Gastrocnemius medialis (tissue), 4 donors: ENCODE measurements around the gene RAI1. TPM values are rescaled to one million over a fixed set of nuclear protein-coding genes. Genes with fewer than 3 reads are reported as not detected.

ENCODE experiments used
- ATAC-seq, 2 donors: fragments of 150-250 bp; one replicate each; pipeline ENCODE4 v1.9.1; 2016
- DNase-seq, 2 donors: peaks; one replicate each; pipeline ENCODE4 v3.0.0-alpha.2; 2019
- H3K27ac ChIP-seq, 4 donors: fragments of 200-600 bp; sonication (generic); 1 replicate in 1 of 4; 2 replicates in 3 of 4; pipeline ENCODE4 v1.5.1; 2016 to 2018; ENCODE audit warnings: mild to moderate bottlenecking in 2 of 4, moderate library complexity in 1 of 4
- H3K27me3 ChIP-seq, 3 donors: fragments of 200-600 bp; sonication (generic) in 2 of 3; 1 replicate in 1 of 3; 2 replicates in 2 of 3; pipeline versions ENCODE4 v1.5.1 to v1.6.0; 2016 to 2019; ENCODE audit warnings: mild to moderate bottlenecking in 1 of 3, moderate library complexity in 1 of 3
- H3K36me3 ChIP-seq, 2 donors: fragments of 200-600 bp; sonication (generic) in 1 of 2; one replicate each; pipeline ENCODE4 v1.5.1; 2017 to 2018
- H3K4me1 ChIP-seq, 2 donors: fragments of 200-600 bp; sonication (generic) in 1 of 2; one replicate each; pipeline ENCODE4 v1.5.1; 2016 to 2017; ENCODE audit warnings: mild to moderate bottlenecking in 2 of 2
- H3K4me3 ChIP-seq, 4 donors: fragments of 200-600 bp; sonication (generic) in 3 of 4; 1 replicate in 1 of 4; 2 replicates in 3 of 4; pipeline ENCODE4 v1.5.1; 2016 to 2019; ENCODE audit warnings: mild to moderate bottlenecking in 2 of 4
- H3K9me3 ChIP-seq, 3 donors: fragments of 200-600 bp; sonication (generic) in 2 of 3; 1 replicate in 1 of 3; 2 replicates in 2 of 3; pipeline ENCODE4 v1.5.1; 2016 to 2019
- POLR2A ChIP-seq, 2 donors: fragments of 450-650 bp; IDR thresholded peaks; one replicate each; pipeline ENCODE4 v1.6.1; 2017; ENCODE audit warnings: antibody characterized with exemption in 2 of 2, mild to moderate bottlenecking in 2 of 2, moderate library complexity in 2 of 2
- in situ Hi-C, 4 donors: fragments of 200-750 bp; cut with MboI; loops; one replicate each; pipeline versions ENCODE4 v1.15.0 to v1.8.0; 2017; ENCODE audit warnings: low sequenced_read_pairs in 4 of 4
- intact Hi-C: fragments of 100-400 bp; cut with DNase I; formaldehyde crosslinking; loops from one replicate; pipeline ENCODE4 v1.15.1; 2023; ENCODE audit warnings: low total_unique reads
- total RNA-seq, 4 donors: library from RNA; depleted of rRNA; stranded (reverse); fragments of >200 nt; gene quantifications; one replicate each; pipeline versions ENCODE4 v1.1.0 to v1.2.3, GENCODE V29; 2016
- TF ChIP-seq, protein P1 (sequence below), 5 experiments: fragments of 450-650 bp in 3 of 5; fragments of 200-600 bp in 2 of 5; sonication (generic) in 2 of 5; IDR thresholded peaks in 4 of 5; conservative IDR thresholded peaks in 1 of 5; 1 replicate in 4 of 5; 2 replicates in 1 of 5; pipeline ENCODE4 v1.5.1; 2016 to 2019; ENCODE audit warnings: antibody characterized with exemption in 5 of 5, mild to moderate bottlenecking in 3 of 5, moderate library complexity in 3 of 5

RAI1 gene
- total RNA-seq, 4 donors from 2014 or later: 2.1 to 6.7 (median 4.3) TPM

DNA sequence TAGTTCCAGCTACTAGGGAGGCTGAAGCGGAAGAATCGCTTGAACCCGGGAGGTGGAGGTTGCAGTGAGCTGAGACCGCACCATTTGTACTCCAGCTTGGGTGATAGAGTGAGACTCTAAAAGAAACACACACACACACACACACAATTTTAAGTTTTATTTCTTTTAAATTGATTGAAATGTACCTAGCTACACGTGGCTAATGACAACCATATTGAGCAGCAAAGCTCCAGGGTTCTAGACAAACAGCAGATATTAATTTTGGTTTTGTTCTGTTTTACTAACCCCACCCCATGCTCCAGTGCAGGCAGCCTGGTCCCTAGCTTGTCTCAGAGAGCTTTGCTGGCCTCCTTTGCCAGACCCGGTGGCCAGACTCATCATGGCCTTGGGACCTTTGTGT lies 16.0 kb upstream of the RAI1 start:
- in situ Hi-C loops: no loop called here
- intact Hi-C loops: no loop called here
- Histone ChIP-seq H3K27ac (no peak overlapping the region), H3K36me3 (no peaks in the 10 kb centered on the region), H3K9me3 (no peaks in the 10 kb centered on the region), H3K4me3 (no peak overlapping the region), H3K4me1 (no peaks in the 10 kb centered on the region), H3K27me3 (no peaks in the 10 kb centered on the region)
- DNase-seq (no peak), ATAC-seq (no peak)
- TF ChIP-seq POLR2A (IDR thresholded peaks at IDR 0.05): no peak
- TF ChIP-seq, protein P1, sequence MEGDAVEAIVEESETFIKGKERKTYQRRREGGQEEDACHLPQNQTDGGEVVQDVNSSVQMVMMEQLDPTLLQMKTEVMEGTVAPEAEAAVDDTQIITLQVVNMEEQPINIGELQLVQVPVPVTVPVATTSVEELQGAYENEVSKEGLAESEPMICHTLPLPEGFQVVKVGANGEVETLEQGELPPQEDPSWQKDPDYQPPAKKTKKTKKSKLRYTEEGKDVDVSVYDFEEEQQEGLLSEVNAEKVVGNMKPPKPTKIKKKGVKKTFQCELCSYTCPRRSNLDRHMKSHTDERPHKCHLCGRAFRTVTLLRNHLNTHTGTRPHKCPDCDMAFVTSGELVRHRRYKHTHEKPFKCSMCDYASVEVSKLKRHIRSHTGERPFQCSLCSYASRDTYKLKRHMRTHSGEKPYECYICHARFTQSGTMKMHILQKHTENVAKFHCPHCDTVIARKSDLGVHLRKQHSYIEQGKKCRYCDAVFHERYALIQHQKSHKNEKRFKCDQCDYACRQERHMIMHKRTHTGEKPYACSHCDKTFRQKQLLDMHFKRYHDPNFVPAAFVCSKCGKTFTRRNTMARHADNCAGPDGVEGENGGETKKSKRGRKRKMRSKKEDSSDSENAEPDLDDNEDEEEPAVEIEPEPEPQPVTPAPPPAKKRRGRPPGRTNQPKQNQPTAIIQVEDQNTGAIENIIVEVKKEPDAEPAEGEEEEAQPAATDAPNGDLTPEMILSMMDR (IDR thresholded peaks at IDR 0.05 in 4 of 5, conservative IDR thresholded peaks at IDR 0.05 in 1 of 5): no peak

DNA sequence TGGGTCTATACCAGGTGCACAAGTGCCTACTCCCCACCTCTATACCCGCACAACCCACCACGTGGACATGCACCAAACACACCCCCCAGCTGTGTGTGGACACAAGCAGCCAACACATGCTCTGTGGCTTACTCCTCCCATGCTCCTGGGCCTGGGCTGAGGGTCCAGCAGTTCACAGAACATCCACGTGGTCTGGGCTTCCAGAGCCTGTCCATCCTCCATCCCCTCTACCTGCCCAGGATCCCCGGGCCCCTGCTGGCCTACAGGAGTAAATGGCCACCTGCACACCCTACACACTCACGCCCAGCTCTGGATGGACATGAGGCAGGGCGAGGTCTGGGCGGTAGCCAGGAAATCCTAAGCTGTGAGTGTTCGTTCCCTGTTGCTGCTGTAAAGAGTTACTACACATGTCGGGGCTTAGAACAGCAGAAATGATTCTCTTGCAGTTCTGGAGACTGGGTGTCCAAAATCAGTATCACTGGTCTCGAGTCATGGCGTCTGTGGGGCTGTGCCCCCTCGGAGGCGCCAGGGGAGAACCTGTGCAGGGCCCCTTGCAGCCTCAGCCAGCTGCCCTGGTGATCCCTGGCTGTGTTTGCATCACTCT lies 15.0 kb upstream of the RAI1 start:
- Histone ChIP-seq H3K27me3 (no peaks in the 10 kb centered on the region), H3K27ac (no peak overlapping the region), H3K36me3 (no peaks in the 10 kb centered on the region), H3K9me3 (no peaks in the 10 kb centered on the region), H3K4me1 (no peaks in the 10 kb centered on the region), H3K4me3 (no peak overlapping the region)
- intact Hi-C loops (no loop called here), in situ Hi-C loops (no loop called here)
- no peak for ATAC-seq
- DNase-seq: no peak
- TF ChIP-seq, protein P1 (IDR thresholded peaks at IDR 0.05 in 4 of 5, conservative IDR thresholded peaks at IDR 0.05 in 1 of 5): no peak
- no peak for TF ChIP-seq POLR2A (IDR thresholded peaks at IDR 0.05)

DNA sequence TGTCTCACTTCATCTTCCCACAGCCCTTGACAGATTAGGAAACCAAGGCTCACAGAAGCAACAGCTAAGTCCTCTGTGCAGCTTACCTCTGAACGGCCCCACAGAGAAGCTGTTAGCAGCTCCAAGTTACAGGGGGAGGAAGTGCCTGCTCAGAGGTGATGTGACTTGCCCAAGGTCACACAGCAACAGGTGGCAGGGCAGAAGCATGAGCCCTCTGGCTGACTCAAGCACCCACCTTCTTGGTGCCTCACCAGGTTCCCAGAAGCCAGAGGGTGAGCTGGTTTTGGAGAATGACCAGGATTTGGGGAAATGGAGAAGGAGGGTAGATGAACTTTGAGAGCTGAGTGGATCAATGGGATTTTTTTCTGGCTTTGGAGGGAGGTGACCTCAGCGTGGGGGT lies 14.0 kb upstream of the RAI1 start:
- H3K9me3 ChIP-seq: no peaks in the 10 kb centered on the region
- ATAC-seq (no peak), DNase-seq (no peak)
- TF ChIP-seq POLR2A (IDR thresholded peaks at IDR 0.05): no peak
- TF ChIP-seq, protein P1 (IDR thresholded peaks at IDR 0.05 in 4 of 5, conservative IDR thresholded peaks at IDR 0.05 in 1 of 5): no peak
- no peak overlapping the region for H3K4me3 ChIP-seq
- H3K36me3 ChIP-seq: no peaks in the 10 kb centered on the region
- no peaks in the 10 kb centered on the region for H3K27me3 ChIP-seq
- no peak overlapping the region for H3K27ac ChIP-seq
- H3K4me1 ChIP-seq: peaks cover 0 to 4% of the 10 kb centered on the region in 2 donors
- intact Hi-C loops: no loop called here
- in situ Hi-C loops: no loop called here

DNA sequence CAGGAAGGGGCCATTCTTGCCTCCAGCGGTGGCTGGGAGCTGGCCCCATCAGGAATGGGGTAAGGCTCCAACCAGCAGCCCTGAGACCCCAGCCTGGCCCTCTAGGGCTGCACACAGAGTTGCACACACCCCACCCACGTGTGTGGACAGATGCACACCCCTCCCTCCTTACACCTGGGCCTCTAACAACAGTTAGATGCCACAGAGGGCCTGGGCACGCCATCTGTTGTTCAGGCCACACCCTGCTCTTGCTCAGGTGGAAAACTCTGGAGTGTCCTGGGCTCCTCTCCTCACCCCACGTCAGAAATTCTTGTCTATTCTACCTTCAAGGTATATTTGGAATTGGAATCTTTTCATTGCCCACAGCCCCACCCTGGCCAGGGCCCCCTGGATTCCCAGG lies 13.3 kb upstream of the RAI1 start:
- no peak for DNase-seq
- in situ Hi-C loops: no loop called here
- H3K27ac ChIP-seq: no peak overlapping the region

More for the DNA sequence above, 13.3 kb upstream of the RAI1 start:
- no peaks in the 10 kb centered on the region for H3K9me3 ChIP-seq
- H3K4me3 ChIP-seq: no peak overlapping the region
- no peak for TF ChIP-seq POLR2A (IDR thresholded peaks at IDR 0.05)
- TF ChIP-seq, protein P1 (IDR thresholded peaks at IDR 0.05 in 4 of 5, conservative IDR thresholded peaks at IDR 0.05 in 1 of 5): no peak
- H3K36me3 ChIP-seq: no peaks in the 10 kb centered on the region
- intact Hi-C loops: no loop called here
- H3K4me1 ChIP-seq: peaks cover 0 to 4% of the 10 kb centered on the region in 2 donors
- no peaks in the 10 kb centered on the region for H3K27me3 ChIP-seq
- no peak for ATAC-seq
